Fibroblast of pulmonary artery (primary cell): Measurements from ENCODE around the gene PMFBP1.

ENCODE experiments used
- DNase-seq: peaks from one replicate; pipeline ENCODE4 v3.0.0-alpha.2; 2010; ENCODE audit warnings: low read depth
- H3K4me3 ChIP-seq: replicated peaks from 2 replicates; pipeline ENCODE4 v1.5.1; 2011; ENCODE audit warnings: low read depth, mild to moderate bottlenecking, control low read depth, low read length, moderate library complexity
- TF ChIP-seq, protein P1 (sequence below): IDR thresholded peaks from 2 replicates; pipeline ENCODE4 v1.5.1; 2011; ENCODE audit warnings: mild to moderate bottlenecking, control low read depth, low read length, inconsistent platforms; ENCODE audit errors: missing control alignments

PMFBP1 gene

DNA sequence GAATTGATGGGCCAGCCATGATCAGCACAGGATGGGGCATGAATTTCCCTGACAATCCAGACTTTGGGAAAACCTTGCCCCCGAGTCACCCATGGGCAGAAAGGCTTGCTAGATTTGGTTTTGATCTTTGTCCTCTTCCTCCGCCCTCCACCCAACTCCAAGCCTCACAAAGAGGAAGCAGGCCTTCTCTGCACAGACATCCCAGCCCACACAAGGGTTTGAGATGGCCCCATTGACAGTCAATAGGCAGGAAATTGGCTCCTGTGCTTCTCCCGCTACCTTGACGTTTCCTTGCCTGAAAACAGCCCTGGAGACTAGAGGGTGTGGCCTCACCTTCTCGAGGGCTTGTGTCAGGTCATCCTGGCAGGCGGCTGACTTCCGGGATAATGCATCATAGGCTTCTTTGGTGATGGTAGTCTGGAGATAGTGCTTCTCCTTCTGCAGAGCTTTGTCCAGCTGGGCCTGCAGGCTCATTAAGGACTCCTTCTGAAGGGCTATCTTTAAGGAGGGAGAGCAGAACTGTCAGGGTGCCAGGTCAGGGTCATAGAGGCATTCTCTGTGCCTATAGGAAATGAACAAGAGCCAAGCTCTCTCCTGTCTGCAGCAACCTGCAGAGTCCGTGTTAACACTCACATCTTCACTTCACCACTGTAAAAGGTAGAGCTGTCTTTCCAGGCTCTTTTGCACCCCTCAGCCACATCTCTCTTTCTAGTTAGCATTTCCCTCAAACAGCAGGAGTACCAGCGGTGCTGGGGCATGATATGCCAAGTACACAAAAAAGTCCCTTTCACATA, 46.1 kb downstream of the PMFBP1 start:
- no peak for DNase-seq
- TF ChIP-seq, protein P1, sequence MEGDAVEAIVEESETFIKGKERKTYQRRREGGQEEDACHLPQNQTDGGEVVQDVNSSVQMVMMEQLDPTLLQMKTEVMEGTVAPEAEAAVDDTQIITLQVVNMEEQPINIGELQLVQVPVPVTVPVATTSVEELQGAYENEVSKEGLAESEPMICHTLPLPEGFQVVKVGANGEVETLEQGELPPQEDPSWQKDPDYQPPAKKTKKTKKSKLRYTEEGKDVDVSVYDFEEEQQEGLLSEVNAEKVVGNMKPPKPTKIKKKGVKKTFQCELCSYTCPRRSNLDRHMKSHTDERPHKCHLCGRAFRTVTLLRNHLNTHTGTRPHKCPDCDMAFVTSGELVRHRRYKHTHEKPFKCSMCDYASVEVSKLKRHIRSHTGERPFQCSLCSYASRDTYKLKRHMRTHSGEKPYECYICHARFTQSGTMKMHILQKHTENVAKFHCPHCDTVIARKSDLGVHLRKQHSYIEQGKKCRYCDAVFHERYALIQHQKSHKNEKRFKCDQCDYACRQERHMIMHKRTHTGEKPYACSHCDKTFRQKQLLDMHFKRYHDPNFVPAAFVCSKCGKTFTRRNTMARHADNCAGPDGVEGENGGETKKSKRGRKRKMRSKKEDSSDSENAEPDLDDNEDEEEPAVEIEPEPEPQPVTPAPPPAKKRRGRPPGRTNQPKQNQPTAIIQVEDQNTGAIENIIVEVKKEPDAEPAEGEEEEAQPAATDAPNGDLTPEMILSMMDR = no peak
- H3K4me3 ChIP-seq = no peak overlapping the region

DNA sequence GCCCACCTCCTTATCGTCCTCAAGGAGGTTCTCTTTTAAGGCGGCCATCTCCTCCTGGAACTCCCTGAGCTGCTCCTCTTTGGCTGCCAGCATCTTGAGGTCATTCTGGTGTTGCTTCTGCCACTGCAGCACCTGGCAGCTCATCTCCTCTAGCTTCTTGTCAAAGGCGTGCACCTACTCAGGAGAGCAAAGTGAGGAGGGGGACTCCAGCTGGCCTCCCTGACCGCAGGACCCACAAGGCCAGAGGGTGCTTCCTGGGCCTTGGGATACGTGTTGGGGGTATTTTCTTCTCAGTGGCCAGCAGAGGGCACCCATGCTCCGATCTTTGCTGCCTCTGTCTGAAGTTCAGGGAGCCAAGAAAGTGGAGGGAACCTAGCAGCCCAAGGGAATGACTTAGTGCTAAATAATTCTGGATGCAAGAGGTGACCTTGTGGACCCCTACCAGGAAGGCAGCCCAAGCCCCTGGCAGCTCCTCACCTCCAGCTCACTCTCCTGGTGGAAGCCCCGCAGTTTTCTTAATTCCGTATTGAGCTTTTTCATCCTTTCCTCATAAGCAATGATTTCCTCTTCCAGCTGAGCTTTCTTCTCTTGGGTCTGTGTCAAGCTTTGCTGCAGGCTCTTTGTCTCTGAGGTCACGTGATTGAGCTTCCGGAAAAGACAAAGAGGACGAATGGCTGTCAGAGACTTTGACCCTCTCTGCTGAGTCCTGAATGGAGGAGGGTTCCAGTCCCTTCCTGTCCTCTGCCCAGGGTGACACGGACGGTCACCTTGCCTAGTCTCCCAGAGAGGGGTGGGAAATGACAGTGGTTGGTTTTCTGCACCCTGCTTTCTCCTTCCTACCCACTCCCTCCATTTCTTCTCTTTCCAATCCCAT, 47.0 kb downstream of the PMFBP1 start:
- H3K4me3 ChIP-seq = no peak overlapping the region
- DNase-seq = peak; percentile 87
- TF ChIP-seq, protein P1 = peak; percentile 78

DNA sequence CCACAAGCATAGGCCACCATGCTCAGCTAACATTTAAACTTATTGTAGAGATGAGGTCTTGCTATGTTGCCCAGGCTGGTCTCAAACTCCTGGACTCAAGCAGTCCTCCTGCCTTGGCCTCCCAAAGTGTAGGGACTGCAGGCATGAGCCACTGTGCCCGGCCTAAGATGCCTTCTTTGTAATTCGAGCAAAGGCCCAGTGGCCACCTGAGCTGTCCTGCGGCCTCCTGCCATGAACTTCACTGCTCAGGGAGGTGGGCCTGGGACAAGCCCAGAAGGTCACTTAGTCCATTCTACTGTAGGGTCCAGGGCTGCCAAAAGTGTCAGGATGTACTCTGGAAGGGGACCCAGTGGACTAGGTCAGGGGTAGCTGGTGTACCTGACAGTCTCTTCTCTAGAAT, 47.8 kb downstream of the PMFBP1 start:
- H3K4me3 ChIP-seq = no peak overlapping the region
- TF ChIP-seq, protein P1 = no peak

DNA sequence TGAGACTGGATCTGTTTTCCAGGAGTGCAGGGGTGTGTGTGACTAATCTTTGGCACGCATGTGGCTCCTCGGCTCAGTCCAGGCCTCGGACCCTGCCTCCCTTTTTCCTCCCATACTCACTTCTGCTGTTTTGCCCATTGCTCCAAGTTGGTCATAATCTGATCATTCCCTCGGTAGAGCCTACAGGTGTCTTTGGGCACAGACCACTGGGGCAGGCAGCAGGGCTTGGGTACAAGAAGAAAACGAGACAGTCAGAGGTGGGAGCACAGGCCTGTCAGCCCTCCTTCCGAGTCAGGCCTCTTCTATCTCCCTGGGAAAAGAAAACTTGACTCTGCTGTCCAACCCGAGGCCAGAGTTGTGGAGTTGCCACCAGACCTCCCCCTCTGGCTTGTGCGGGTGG, 48.5 kb downstream of the PMFBP1 start:
- DNase-seq = no peak
- H3K4me3 ChIP-seq = no peak overlapping the region
- TF ChIP-seq, protein P1 = no peak

More for the DNA sequence above, 47.8 kb downstream of the PMFBP1 start:
- no peak for DNase-seq

DNA sequence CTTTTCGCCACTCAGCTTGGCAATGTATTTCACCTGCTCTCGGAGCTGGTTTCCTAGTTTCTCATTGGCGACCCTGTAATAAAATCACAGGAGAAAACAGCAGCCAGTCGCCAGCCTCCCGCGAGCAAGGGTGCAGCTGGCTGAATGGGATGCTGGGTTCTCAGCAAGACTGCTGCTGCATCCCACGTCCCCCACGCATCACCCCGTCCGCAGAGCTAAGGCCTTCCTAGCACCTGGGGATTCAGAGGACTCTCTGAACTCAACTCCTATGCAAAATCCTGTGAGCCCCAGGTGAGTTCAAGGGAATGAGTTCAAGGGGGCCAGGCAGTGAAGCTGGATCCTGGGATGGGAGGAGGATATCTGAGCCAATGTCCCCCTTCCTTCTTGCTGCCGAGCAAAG, 49.0 kb downstream of the PMFBP1 start:
- DNase-seq = no peak

DNA sequence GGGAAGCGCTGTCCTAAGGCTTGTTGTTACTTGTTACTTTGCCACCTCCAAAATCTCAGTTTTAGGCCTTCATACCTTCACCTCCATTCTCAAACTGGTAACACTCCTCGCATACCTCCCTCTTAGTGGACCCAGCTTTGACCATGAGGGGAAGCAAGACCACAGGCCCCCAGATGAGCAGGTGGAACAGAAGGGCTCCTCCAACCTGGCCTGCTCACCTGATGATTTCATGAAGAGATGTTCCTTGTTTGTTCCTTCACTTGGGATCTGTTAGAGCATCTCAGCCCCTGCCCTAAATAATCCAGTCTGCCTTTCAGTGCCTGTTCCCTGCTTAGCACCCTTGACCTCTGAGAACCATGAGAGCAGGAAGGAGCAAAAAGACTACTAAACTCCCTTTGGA, 49.6 kb downstream of the PMFBP1 start:
- TF ChIP-seq, protein P1 = no peak
- no peak overlapping the region for H3K4me3 ChIP-seq
- DNase-seq = no peak

More for the DNA sequence above, 49.0 kb downstream of the PMFBP1 start:
- no peak overlapping the region for H3K4me3 ChIP-seq
- TF ChIP-seq, protein P1 = no peak
